ENCODE data around the gene BTD.

BTD gene

GRCh38 chr3:15638193-15638890, 36.8 kb downstream of the BTD start:
- Histone ChIP-seq H3K27me3 (ENCODE audit: insufficient read depth, poor library complexity, severe bottlenecking) (no peaks in the 10 kb centered on the region), H3K27ac (replicated peaks) (no peak overlapping the region), H3K4me3 (replicated peaks; ENCODE audit: insufficient read depth, low read length) (no peak overlapping the region)
- no peak for TF ChIP-seq GABPA (IDR thresholded peaks at IDR 0.05; ENCODE audit: low read depth)
- no peak for TF ChIP-seq POLR2AphosphoS5 (IDR thresholded peaks at IDR 0.05; ENCODE audit: low read depth)
- TF ChIP-seq REST (IDR thresholded peaks at IDR 0.05; ENCODE audit: insufficient replicate concordance, low read depth) = no peak
- TF ChIP-seq SPI1 (IDR thresholded peaks at IDR 0.05; ENCODE audit: borderline replicate concordance, low read depth) = no peak
- TF ChIP-seq CTCF (IDR thresholded peaks at IDR 0.05; ENCODE audit: insufficient read depth, low read length) = no peak
- DNase-seq (ENCODE audit: low read depth in 1 of 2, low spot score in 1 of 2) = no peak

GRCh38 chr3:15638891-15639262, 37.3 kb downstream of the BTD start:
- DNase-seq (ENCODE audit: low read depth in 1 of 2, low spot score in 1 of 2) = no peak
- TF ChIP-seq GABPA (IDR thresholded peaks at IDR 0.05; ENCODE audit: low read depth) (no peak), SPI1 (IDR thresholded peaks at IDR 0.05; ENCODE audit: borderline replicate concordance, low read depth) (no peak), REST (IDR thresholded peaks at IDR 0.05; ENCODE audit: insufficient replicate concordance, low read depth) (no peak), CTCF (IDR thresholded peaks at IDR 0.05; ENCODE audit: insufficient read depth, low read length) (no peak), POLR2AphosphoS5 (IDR thresholded peaks at IDR 0.05; ENCODE audit: low read depth) (no peak)
- Histone ChIP-seq H3K27me3 (ENCODE audit: insufficient read depth, poor library complexity, severe bottlenecking) (no peaks in the 10 kb centered on the region), H3K27ac (replicated peaks) (no peak overlapping the region), H3K4me3 (replicated peaks; ENCODE audit: insufficient read depth, low read length) (no peak overlapping the region)

GRCh38 chr3:15645246-15645645, 43.7 kb downstream of the BTD start:
- TF ChIP-seq CTCF (IDR thresholded peaks at IDR 0.05; ENCODE audit: insufficient read depth, low read length) = no peak
- TF ChIP-seq GABPA (IDR thresholded peaks at IDR 0.05; ENCODE audit: low read depth) = no peak
- TF ChIP-seq SPI1 (IDR thresholded peaks at IDR 0.05; ENCODE audit: borderline replicate concordance, low read depth) = no peak
- no peak for TF ChIP-seq POLR2AphosphoS5 (IDR thresholded peaks at IDR 0.05; ENCODE audit: low read depth)
- TF ChIP-seq REST (IDR thresholded peaks at IDR 0.05; ENCODE audit: insufficient replicate concordance, low read depth) = no peak
- H3K4me3 ChIP-seq (replicated peaks; ENCODE audit: insufficient read depth, low read length) = no peak overlapping the region
- H3K27ac ChIP-seq (replicated peaks) = no peak overlapping the region
- DNase-seq (ENCODE audit: low read depth in 1 of 2, low spot score in 1 of 2) = no peak
- H3K27me3 ChIP-seq (ENCODE audit: insufficient read depth, poor library complexity, severe bottlenecking) = no peaks in the 10 kb centered on the region

Measured in HL-60 (cell line).